Posterior vena cava (tissue), 2 donors: ENCODE results near the gene UBE3B. TPM values are rescaled to one million over a fixed set of nuclear protein-coding genes. Genes with fewer than 3 reads are reported as not detected.

ENCODE experiments used
- DNase-seq: peaks from one replicate; pipeline ENCODE4 v3.0.0-alpha.2; 2020; ENCODE audit warnings: low spot score
- intact Hi-C, 2 donors: fragments of 100-400 bp; cut with DNase I; formaldehyde crosslinking; loops; one replicate each; pipeline versions ENCODE4 v1.14.1 to v1.14.2; 2022 to 2023
- total RNA-seq, 2 donors: library from RNA; stranded (reverse); fragmentation: NEBNext Ultra II Directional; extraction: Animal tissue kit (Norgen Biotek cat#: 25700); gene quantifications; one replicate each; pipeline ENCODE4 v1.2.1, GENCODE V29; 2021
- donor health status: DM: yes; HTN: yes; CAD: no.
- donor health status: DM: yes; HTN: yes; CAD: no.

Gene UBE3B
- total RNA-seq, 2 donors from 2014 or later = 29.5 to 34.9 TPM

- no peak for DNase-seq
- intact Hi-C loops = no loop called here
Measured at GRCh38 chr12:109517619-109518018, 40.2 kb downstream of the UBE3B start.

GRCh38 chr12:109518820-109519665, 41.6 kb downstream of the UBE3B start:
- DNase-seq = peak; percentile 87
- intact Hi-C loops = no loop called here

GRCh38 chr12:109519787-109520186, 42.4 kb downstream of the UBE3B start:
- intact Hi-C loops = loop anchor here in 1 of 2 donors (5.0 kb wide), 1 partner anchor 1912 kb away; no protein-coding TSS in a partner anchor

GRCh38 chr12:109521831-109522230, 44.4 kb downstream of the UBE3B start:
- intact Hi-C loops = loop anchor here in 1 of 2 donors (5.0 kb wide), 1 partner anchor 1915 kb away; no protein-coding TSS in a partner anchor
- no peak for DNase-seq

More at GRCh38 chr12:109519787-109520186, 42.4 kb downstream of the UBE3B start:
- no peak for DNase-seq

- intact Hi-C loops = loop anchor here in 1 of 2 donors (5.0 kb wide), 1 partner anchor 1916 kb away; no protein-coding TSS in a partner anchor
- peak; percentile 62 for DNase-seq
Measured at GRCh38 chr12:109523071-109523470, 45.6 kb downstream of the UBE3B start.

- peak; percentile 53 for DNase-seq
- intact Hi-C loops = loop anchor here in 1 of 2 donors (5.0 kb wide), 1 partner anchor 1916 kb away; no protein-coding TSS in a partner anchor
Measured at GRCh38 chr12:109523504-109523903, 46.1 kb downstream of the UBE3B start.

GRCh38 chr12:109524466-109525278, 47.2 kb downstream of the UBE3B start:
- intact Hi-C loops = loop anchor here in 1 of 2 donors (5.0 kb wide), 1 partner anchor 1917 kb away; no protein-coding TSS in a partner anchor
- DNase-seq = peak; percentile 42

- intact Hi-C loops = no loop called here
- DNase-seq = no peak
Measured at GRCh38 chr12:109525279-109525585, 47.8 kb downstream of the UBE3B start.

GRCh38 chr12:109527489-109528123, 50.2 kb downstream of the UBE3B start:
- peak; percentile 32 for DNase-seq
- intact Hi-C loops = no loop called here

- peak; percentile 35 for DNase-seq
- intact Hi-C loops = no loop called here
Measured at GRCh38 chr12:109529691-109530640, 52.5 kb downstream of the UBE3B start.

GRCh38 chr12:109531411-109531810, 54.0 kb downstream of the UBE3B start:
- intact Hi-C loops = no loop called here
- DNase-seq = no peak

- DNase-seq = no peak
- intact Hi-C loops = no loop called here
Measured at GRCh38 chr12:109532721-109533486, 55.5 kb downstream of the UBE3B start.

GRCh38 chr12:109533487-109533740, 56.0 kb downstream of the UBE3B start:
- DNase-seq = no peak
- intact Hi-C loops = no loop called here

GRCh38 chr12:109534456-109534855, 57.0 kb downstream of the UBE3B start:
- DNase-seq = no peak
- intact Hi-C loops = no loop called here

GRCh38 chr12:109535231-109535862, 57.9 kb downstream of the UBE3B start:
- intact Hi-C loops = no loop called here
- no peak for DNase-seq

GRCh38 chr12:109535863-109536250, 58.4 kb downstream of the UBE3B start:
- intact Hi-C loops = no loop called here
- DNase-seq = no peak

GRCh38 chr12:109537136-109537535, 59.7 kb downstream of the UBE3B start:
- no peak for DNase-seq
- intact Hi-C loops = no loop called here
